GM19035 (cell line): ENCODE results near the gene DPEP1.
A peak's percentile ranks its signal among the peaks of the same experiment; 100 is the strongest.
"Not testable (repeated sequence)": the region's sequence is repeated elsewhere in the genome, so short reads cannot be mapped to it uniquely, and the experiment has no call there.

ENCODE experiments used
- ATAC-seq: cut with Tn5 transposase; IDR thresholded peaks from one replicate; pipeline ENCODE4 v1.9.1; 2021; ENCODE audit not compliant: unreplicated experiment

DPEP1 gene

GRCh38 chr16:89645122-89645521, 31.7 kb downstream of the DPEP1 start:
- ATAC-seq = no peak

- ATAC-seq = no peak
Observed at GRCh38 chr16:89646270-89646669, 32.8 kb downstream of the DPEP1 start.

GRCh38 chr16:89646906-89647305, 33.5 kb downstream of the DPEP1 start:
- ATAC-seq = no peak

- no peak for ATAC-seq
Observed at GRCh38 chr16:89651584-89651983, 38.1 kb downstream of the DPEP1 start.

- ATAC-seq = no peak
Observed at GRCh38 chr16:89653656-89654295, 40.3 kb downstream of the DPEP1 start.

DNA sequence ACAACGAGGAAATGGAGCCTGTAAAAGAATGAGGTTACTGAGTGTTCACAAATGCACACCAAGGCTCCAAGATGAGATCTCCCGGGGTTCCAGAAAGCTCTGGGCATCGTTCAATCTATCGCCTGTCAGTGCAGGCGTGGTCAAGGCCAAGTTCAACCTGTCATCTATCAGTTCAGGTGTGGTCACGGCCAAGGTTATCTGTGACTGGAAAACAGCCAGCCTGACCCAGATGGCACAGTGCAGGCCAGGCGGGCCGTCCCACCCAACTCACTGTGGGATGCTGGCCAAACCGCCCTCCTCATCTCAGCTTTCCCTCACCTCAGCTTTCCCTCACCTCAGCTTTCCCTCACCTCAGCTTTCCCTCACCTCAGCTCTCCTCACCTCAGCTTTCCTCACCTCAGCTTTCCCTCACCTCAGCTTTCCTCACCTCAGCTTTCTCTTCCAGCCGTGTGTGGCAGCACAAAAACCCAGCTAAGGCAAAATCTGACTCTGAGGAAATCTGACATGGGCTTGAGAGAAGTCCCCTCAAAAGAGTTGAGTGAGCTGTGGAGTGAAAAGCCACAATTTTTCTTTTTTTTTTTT, 41.7 kb downstream of the DPEP1 start:
- ATAC-seq = no peak

DNA sequence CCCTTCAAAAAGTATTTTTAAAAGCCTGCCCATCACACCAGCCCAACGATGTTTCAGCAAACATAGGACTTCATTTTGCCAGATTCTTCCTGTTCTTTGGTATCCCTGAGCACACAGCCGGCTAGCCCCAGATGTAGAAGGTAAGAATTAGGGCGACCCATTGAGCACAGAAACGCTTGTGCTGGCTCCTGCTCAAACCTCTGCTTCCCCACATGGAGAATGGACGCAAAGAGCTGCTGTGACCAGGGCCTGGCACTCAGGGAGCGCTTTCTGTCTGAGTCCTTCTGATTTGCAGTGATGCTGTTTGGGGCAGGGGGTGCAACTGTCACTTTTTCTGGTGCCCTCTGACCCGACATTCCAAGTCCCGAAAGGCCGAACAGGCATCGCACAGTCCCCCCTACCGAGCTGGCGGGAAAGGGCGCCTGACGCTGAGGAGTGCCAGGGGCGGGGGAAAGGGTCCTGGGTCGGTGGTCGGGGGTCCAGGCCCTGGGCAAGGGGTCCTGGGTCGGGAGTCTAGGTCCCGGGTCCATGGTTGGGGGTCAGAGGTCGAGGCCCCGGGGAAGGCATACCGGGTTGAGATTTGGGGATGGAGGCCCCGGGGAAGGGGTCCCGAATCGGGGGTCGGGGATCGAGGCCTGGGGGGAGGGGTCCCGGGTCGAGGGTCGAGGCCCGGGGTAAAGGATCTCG, 43.1 kb downstream of the DPEP1 start:
- ATAC-seq = no peak

- ATAC-seq = peak; percentile 92
Observed at GRCh38 chr16:89657442-89658220, 44.2 kb downstream of the DPEP1 start, which contains the start of the genes CHMP1A and SPATA33. Gene CHMP1A, minus strand, starts transcription at chr16:89657708. Its CDS starts 120 bp downstream, at chr16:89657588. Gene SPATA33, plus strand, starts transcription at chr16:89657836. Its CDS starts 76 bp downstream, at chr16:89657912.

DNA sequence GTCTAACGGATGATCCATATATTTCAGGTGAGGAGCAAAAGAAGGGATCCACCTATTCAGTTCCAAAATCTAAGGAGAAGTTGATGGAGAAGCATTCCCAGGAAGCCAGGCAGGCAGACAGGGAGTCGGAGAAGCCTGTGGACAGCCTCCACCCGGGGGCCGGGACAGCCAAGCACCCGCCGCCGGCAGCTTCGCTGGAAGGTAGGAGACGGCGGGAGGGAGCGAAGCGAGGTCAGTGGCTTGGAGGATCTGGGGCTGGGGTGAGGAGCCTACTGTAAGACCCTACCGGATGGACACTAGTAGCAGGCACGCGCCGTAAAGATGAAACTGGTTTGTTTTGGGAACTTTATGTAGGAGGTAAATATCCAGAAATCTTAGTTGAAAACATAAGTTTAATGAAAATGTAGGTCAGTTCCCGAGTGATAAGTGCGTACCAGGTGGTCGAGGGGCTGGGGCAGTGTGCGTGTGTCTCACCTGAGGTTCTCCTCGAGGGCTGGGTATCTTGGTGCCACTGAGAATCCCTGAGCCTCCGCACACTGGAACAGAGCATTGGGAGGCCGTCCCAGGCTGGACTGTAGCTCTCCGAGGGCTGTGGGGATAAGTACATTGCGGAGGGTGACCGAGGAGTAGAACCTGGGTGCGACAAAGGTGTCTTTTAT, 44.9 kb downstream of the DPEP1 start:
- no peak for ATAC-seq

DNA sequence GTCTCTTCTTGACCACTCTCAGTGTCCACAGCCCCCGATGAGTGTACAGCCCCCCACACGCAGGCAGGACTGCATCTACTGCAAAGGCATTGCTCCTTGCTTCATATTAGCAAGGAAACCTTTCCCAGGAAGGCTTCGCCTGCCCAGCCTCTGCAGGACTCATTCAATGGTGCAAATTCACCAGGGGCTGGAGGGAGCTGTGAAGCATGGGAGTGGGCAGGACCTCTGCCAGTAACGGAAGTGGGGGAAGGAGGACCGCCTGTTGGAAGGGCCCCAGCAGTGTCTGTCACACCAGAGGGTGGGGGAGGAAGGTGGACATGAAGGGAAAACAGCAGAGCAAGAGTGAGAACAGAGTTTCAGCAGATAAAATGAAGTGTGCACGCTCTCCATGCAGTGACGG, 46.7 kb downstream of the DPEP1 start:
- ATAC-seq = no peak

- no peak for ATAC-seq
Observed at GRCh38 chr16:89661215-89661614, 47.8 kb downstream of the DPEP1 start.

DNA sequence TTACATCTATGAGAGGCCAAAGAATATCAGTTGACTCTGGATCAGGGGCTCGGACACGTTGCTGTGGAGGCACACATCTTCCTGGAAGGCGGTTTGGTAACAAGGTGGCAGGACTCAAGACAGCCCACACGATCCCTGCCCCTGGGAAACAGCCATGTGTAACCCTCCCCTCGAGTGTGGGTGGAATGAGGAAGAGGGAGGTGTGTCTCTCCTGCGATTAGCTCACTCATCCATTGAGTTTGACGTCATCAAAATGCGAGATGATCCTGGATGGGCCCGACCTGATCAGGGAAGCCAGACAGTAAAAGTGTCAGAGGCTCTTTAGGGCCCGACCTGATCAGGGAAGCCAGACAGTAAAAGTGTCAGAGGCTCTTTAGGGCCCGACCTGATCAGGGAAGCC, 50.8 kb downstream of the DPEP1 start:
- ATAC-seq = not testable (repeated sequence)

DNA sequence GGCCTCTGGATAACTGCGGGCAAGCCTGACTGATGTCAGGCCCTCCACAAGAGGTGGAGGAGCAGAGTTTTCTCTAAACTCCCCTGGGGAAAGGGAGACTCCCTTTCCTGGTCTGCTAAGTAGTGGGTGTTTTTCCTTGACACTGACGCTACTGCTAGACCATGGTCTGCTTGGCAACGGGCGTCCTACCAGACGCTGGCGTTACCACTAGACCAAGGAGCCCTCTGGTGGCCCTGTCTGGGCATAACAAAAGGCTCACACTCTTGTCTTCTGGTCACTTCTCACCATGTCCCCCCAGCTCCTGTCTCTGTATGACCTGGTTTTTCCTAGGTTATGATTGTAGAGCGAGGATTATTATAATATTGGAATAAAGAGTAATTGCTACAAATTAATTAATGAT, 53.6 kb downstream of the DPEP1 start:
- ATAC-seq = not testable (repeated sequence)

GRCh38 chr16:89667633-89668032, 54.2 kb downstream of the DPEP1 start:
- no peak for ATAC-seq

DNA sequence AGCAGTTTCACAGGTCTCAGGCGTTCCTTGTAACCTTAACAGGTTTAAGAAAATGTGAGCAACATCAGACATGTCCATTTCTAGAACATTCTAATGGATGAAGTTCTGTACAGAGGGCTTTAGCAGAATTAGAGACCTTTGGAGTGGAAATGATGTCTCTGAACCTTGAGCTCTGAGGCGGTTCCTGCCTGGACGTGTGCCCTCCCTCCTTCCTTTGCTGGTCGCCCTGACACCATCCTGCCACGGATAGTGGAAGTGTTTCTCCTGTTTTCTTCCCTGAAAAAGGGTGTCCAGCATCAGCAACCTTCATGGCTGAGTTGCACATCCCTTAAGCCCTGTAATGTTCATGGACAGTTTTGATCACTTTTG, 55.3 kb downstream of the DPEP1 start:
- ATAC-seq = no peak

DNA sequence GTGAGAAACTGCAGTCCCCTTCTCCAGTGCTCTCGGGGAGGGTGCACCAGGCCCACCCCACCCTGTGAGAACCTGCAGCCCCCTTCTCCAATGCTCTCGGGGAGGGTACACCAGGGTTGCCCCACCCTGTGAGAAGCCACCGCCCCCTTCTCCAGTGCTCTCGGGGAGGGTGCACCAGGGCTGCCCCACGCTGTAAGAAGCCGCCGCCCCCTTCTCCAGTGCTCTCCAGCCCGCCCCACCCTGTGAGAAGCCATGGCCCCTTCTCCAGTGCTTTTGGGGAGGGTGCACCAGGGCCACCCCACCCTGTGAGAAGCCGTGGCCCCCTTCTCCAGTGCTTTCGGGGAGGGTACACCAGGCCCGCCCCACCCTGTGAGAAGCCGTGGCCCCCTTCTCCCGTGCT, 56.3 kb downstream of the DPEP1 start:
- no peak for ATAC-seq

DNA sequence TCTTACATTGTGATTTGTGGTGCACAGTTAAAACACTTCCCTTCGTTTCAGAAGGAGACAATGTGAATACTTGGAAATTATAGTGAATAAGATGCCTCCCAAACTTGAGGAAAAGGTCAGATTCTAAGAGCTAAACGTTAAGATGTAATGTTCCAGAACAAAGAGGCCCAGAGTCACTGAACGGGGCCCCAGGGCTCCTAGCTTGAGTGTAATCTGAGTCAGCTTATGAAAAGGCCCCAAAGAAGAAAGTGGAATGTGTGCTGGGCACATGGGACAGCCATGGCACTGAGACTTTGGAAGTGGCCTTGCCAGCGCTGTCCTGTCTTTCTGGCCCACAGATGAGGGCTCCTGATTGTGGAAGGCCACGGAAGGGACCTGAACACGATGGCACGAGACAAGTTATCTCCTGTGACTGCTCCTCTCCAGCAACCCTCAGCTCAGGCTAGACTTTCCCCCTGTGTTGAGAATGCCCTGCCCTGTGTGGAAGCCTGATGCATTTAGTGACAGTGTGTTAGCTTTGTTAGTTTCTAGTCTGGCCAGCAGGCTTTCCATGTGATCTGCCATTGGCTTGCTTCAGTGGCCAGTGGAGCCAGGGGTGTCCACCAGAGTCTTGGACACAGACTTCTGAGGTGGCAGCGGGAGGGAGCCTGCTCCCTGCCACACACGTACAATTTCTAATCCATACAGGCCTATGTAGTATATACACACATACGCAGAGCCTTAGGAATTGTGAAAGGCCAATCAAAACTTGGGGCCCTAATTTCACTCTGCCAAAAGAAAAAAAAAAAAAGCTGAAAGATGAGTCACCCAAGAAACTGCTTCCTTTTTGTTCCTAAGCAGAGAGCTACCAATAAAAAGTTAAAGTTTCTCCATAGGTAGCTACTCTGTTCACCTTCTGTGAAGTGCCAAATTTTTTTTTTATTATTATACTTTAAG, 57.3 kb downstream of the DPEP1 start:
- no peak for ATAC-seq

- not testable (repeated sequence) for ATAC-seq
Observed at GRCh38 chr16:89671565-89671964, 58.1 kb downstream of the DPEP1 start.

GRCh38 chr16:89672177-89672941, 58.9 kb downstream of the DPEP1 start:
- ATAC-seq = no peak
